HG03280 (cell line): Measurements from ENCODE around the gene MLF1.
A peak's percentile ranks its signal among the peaks of the same experiment; 100 is the strongest.
"Not testable (repeated sequence)": the region's sequence is repeated elsewhere in the genome, so short reads cannot be mapped to it uniquely, and the experiment has no call there.

Experiments used
- ATAC-seq: cut with Tn5 transposase; IDR thresholded peaks from one replicate; pipeline ENCODE4 v1.9.1; 2021; ENCODE audit warnings: mild to moderate bottlenecking, moderate library complexity; ENCODE audit not compliant: unreplicated experiment

The MLF1 gene

DNA sequence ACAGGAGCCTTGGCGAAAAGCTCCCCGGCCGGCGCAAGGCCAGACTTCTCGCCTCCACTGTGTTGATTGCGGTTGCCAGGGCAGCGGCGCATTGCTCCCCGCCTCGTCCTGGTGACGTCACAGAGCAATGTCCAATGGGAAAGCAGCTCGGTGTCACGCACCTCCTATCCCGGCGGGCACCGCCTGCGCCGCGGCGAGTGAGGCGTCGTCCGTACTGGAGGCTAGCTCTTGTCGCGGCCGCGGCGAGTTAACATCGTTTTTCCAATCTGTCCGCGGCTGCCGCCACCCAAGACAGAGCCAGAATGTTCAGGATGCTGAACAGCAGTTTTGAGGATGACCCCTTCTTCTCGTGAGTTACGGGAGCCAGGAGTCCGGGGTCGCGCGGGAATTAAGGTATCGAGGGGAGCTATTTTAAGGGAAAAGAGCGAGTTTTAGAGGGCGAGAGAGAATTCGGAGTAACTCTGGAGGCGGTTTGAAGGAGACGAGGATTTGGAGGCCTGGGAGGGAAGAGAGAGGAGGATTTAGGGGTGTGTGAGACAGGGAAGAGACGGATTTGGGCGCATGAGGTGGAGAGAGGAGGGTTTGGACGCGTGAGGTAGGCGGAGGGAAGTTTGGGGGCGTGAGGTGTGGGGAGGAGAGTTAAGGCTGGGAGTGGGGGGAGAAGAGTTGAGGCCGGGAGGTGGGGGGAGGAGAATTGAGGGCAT is at the start of gene MLF1:
Gene MLF1, plus strand, starts transcription at position 196 of the 704 bp plus-strand sequence. Its CDS starts 107 bp downstream, at position 303.
- ATAC-seq: peak; percentile 100

GRCh38 chr3:158522221-158523136 is 48.5 kb upstream of the MLF1 start:
- no peak for ATAC-seq

DNA sequence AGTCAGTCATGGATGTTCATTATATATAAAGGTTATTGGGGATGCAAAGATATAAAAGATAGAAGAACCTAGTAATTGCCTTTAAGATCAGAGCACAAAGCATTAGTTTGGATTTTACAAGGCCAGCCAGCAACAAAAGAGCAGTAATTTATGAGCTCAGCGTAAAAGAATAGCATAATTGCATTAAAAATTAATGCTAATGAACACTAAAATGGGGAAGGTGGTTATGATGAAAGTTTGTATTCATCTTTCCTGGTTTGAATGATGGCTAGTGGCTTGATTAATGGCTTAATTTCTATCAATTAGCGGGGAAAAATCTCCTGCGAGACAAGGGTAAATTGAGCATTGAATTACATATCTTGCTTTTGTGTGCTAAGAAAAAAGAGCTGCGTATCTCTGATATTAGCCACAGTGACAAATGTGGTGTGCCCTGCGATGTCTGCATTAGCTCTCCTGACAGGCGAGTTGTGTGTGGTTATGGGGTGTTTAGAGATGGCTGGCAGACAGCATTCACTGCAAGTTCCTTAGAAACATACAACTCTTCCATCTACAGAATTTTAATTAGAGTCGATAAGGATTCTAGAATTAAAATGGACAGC is 42.8 kb upstream of the MLF1 start:
- ATAC-seq: no peak

GRCh38 chr3:158531334-158531733 is 39.7 kb upstream of the MLF1 start:
- ATAC-seq: no peak

GRCh38 chr3:158532099-158532734 is 38.8 kb upstream of the MLF1 start:
- no peak for ATAC-seq

DNA sequence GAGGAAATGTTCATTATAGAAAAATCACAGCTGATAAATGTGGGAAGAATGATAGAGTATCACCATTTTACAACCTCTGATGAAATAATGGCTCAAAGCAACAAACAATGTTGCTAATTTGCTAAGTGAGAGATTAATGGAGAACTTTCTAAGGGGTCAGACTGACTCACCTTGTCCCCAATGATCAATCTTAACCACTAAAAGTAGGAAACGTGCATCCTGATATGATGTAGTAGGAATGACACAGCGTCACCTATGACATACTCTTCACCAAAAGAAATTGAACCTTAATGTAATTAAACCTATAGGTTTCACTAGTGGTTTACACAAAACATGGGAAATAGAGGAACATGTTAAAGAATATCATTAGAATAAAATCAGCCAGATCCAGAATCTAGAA is 35.1 kb upstream of the MLF1 start:
- no peak for ATAC-seq

DNA sequence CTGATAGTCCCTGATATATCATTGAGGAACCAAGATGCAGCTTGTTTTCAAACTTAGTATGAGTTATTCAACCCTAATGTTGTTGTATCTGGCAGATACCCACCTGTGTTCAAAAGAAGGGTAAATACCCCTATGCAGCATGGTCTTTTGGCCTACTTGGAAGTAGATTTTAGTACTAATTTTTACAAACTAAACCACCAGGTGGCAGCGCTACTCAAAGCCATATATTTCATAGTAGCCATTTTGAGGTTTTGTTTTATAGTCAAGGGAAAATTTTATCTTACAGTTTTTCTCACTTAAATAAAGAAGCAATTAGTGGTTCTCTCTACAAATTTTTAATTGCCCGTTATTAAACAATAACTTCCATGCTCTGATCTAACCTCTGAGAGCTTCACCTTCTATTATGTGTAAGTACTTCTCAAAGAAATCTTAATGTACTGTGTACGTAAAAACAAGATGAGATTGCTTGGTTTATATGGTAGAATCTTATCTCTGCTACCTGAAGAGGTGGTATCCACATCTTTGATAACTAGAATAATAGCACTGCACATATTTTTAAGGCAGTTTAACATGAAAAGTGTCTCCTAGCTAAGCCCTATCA is 31.5 kb upstream of the MLF1 start:
- no peak for ATAC-seq

DNA sequence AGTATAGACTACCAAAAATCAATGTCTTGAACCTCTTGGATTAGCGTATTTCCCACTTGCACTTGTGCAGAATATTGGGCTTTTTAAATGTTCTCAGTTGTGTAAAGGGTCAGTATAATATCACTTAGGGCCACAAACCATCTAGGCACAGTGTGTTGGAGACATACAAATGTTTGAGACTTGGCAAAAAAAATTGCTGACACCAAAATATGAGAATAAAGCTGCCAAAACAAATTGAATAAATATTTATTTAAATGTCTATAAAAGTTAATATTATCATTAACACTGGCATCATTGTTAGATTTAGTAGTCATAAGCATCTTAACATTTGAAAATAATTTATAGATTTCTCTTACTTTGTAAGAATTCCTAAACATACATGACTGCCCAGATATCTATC is 30.9 kb upstream of the MLF1 start:
- no peak for ATAC-seq

GRCh38 chr3:158548691-158549090 is 22.3 kb upstream of the MLF1 start:
- no peak for ATAC-seq

DNA sequence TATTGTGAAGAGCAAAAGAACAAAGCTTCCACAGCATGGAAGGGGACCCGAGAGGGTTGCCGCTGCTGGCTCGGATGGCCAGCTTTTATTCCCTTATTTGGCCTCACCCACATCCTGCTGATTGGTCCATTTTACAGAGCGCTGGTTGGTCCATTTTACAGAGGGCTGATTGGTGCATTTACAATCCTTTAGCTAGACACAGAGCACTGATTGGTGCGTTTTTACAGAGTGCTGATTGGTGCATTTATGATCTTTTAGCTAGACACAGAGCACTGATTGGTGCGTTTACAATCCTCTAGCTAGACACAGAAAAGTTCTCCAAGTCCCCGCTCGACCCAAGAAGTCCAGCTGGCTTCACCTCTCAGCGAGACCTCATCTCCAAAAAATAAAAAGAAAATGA is 21.1 kb upstream of the MLF1 start:
- ATAC-seq: not testable (repeated sequence)

DNA sequence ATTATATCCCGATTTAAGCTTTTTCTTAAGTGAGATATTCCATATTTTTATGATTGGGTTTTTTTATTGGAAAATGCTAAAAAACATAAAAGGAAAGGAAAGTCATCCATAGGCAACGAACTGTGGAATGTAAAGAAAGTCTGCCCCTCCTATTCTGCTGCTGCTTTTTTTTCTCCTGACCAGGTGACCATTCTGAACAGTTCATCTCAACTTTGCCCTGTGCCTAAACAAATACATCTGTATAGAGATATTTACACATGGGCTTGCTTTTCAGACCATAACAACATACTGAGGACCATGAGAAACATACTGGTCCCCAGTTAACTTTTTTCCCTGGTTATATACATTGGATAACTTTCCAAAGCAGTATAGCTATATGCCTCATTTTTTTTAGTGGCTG is 18.9 kb upstream of the MLF1 start:
- no peak for ATAC-seq

DNA sequence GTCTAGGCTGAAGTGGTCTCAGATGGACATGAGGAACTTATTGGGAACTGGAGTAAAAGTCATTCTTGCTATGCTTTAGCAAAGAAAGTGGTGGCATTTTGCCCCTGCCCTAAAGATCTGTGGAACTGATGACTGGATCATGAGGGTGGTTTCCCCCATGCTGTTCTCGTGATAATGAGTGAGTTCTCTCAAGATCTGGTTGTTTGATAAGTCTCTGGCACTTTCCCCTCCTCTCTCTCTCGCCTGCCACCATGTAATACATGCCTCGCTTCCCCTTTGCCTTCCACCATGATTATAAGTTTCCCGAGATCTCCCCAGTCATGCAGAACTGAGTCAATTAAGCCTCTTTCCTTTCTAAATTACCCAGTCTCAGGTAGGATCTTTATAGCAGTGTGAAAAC is 11.5 kb upstream of the MLF1 start:
- ATAC-seq: no peak

DNA sequence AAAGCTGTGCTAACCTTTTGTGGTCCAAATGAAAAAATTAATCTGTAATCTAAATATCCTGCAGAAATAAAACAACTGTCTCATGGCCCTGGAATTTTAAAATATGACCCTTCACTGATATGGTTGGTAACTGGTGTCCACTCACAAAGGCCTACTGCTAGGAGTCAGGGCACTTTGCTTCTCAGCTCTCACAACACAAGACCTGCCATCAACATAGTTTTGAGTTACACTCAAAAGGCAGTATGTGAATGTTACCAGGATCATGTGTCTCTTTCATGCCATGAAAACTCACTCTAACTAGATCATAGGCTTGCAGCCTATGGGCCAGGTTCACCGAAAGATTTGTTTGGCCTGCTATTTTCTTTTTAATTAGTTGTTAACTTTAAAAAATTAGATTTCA is 10.0 kb upstream of the MLF1 start:
- ATAC-seq: no peak

DNA sequence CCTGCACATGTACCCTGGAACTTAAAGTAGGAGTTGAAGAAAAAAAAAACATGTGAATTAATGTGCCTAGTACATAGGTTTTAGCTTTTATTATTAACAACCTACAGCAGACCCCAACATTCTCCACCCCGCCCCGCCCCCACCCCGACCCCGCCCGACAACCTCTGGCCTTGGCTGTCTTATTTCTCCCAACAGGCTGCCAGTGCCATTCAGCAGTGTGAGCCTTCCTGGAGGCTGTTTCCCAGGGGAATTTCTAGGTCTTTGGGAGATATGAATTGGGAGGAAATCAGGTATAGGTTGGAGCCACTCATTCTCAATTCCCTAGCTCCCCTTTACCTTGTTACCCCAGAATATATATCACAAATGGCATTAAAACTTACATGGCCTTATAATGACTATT is 8.3 kb upstream of the MLF1 start:
- ATAC-seq: no peak

DNA sequence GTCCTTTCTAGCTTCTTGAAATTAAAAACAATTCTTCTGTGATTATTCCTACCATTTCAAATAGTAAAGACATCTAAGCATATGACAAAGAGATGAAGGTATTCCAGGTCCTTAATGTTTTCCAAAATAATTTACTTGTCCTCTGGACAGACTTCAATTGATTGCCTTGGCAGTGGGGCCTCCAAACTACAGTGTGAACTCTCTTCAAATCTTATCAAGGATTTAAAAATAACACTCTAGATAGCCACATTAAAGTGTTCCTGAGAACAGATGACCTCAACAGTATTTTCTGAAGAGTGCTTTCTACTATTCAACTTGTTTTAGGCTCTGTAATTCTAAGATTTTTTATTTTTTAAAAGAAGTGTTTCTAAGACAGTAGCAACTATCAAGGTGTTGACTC is 7.9 kb upstream of the MLF1 start:
- ATAC-seq: no peak

DNA sequence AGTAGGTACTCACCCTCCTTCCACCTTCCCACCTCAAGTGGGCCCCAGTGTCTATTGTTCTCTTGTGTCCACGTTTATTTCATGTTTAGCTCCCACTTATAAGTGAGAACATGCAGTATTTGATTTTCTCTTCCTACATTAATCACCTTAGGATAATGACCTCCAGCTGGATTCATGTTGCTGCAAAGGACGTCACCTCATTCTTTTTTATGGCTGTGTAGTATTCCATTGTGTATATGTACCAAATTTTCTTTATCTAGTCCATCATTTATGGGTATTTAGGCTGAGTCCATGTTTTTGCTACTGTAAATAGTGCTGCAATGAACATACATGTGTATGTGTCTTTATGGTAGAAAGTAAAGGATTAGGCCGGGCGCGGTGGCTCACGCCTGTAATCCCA is 5.9 kb upstream of the MLF1 start:
- ATAC-seq: no peak

DNA sequence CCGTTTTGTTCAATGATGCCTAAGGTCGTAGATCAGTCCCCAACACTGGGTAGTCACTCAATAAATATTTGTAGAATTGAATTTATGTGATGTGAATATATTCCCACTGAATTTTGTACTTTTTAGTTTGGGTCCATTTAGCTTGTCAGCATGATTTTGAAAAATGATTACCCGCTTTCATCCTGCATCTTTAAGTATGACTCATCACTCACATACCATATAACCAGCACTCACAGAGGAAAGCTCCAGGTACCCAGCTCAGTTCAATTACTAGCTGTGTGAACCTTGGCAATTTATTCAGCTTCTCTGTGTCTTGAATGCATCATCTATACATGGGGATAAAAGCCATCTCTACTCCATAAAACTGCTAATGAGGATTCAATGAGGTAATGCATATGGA is 2.2 kb upstream of the MLF1 start:
- no peak for ATAC-seq

DNA sequence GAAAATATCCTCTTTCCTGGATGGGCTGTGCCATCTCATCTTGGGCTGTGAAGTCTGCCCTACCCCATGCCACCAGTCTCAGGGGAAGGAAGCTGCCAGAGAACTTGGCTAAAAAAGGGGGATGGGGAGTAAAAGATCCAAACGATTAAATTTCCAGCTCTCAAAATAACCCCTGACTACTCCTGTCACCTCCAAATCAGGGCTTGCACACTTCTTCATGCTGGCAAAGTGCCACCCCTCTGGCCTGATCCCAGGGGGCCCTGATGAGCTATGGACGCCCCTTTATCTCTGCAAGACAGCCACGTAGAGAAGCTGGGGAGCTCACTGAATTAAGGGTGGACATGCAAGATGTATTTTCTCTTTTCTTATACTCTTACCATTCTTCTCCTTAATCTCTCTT is 1.2 kb upstream of the MLF1 start:
- no peak for ATAC-seq

GRCh38 chr3:158571969-158572765 is 1.2 kb downstream of the MLF1 start:
- ATAC-seq: no peak

- no peak for ATAC-seq
Measured at GRCh38 chr3:158572766-158573060, 1.7 kb downstream of the MLF1 start.
